GM18861 (cell line): Measurements from ENCODE around the gene PFKFB2.

ENCODE experiments used
- ATAC-seq: cut with Tn5 transposase; IDR thresholded peaks from one replicate; pipeline ENCODE4 v1.9.1; 2021; ENCODE audit not compliant: unreplicated experiment

The PFKFB2 gene

DNA sequence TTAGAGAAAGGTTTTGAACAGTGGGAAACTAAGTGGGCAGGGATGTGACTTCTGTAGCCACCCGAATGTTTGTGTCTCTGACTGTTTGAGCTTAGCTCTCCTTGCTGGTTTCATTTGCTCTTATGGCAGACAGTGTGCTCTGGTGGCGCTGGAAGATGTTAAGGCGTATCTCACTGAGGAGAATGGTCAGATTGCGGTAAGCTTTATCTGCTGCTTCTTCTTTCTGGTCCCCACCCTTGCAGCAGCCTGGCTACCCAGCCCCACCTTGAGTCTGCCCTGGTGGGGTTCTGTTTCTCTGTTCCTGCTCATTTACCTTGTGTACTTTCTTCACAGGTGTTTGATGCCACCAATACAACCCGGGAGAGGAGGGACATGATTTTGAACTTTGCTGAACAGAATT, 9.9 kb downstream of the PFKFB2 start:
- ATAC-seq, result no peak

DNA sequence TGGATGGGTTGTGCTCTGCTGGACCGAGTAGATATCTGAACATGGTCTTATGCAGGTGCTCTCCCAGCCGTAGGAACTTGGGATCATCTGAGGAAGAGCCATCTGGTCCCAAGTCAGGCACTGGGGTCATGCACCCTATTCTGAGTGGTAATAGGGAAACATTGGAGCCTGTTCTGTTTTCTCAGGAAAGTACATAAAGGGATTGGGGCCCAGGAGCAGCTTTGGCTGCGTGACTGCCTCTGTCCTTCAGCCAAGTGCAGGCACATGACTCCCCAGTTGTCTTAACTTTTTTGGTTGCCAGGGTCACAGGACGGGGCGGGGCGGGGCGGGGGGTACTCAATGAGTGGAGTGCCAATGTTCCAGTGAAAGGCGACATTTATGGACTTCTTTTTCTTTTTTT, 11.5 kb downstream of the PFKFB2 start:
- ATAC-seq, result no peak

GRCh38 chr1:207067185-207067584, 14.1 kb downstream of the PFKFB2 start:
- ATAC-seq, result no peak

- ATAC-seq, result no peak
Measured at GRCh38 chr1:207067665-207068064, 14.6 kb downstream of the PFKFB2 start.

- no peak for ATAC-seq
Measured at GRCh38 chr1:207069061-207069460, 16.0 kb downstream of the PFKFB2 start.

DNA sequence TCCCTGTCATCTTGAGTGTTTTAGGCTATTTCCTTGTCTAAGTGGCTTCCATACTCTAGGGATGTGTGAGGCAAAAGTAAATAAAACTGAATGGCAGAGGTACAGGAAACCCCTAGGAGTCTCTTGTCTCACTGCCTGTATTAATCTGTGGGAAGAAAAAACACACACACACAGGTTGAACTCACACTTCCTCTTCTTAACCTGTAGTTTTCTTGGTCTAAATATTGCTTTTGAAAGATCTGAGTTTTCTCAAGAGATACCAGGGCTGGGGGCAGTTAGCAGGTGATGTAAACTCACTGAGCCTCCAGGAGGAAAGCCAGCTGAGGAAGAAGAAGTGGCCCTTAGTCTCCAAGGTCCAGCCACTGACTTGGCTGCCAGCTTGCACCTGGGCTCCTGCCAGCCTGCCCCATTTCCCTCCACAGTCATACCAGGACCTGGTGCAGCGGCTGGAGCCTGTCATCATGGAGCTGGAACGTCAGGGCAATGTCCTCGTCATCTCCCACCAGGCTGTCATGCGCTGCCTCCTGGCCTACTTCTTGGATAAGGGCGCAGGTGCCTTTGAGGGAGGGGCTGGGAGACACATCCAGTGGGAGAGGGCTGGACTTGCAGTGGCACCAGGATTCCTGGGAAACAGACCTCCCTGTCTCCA, 16.9 kb downstream of the PFKFB2 start:
- ATAC-seq, result no peak

DNA sequence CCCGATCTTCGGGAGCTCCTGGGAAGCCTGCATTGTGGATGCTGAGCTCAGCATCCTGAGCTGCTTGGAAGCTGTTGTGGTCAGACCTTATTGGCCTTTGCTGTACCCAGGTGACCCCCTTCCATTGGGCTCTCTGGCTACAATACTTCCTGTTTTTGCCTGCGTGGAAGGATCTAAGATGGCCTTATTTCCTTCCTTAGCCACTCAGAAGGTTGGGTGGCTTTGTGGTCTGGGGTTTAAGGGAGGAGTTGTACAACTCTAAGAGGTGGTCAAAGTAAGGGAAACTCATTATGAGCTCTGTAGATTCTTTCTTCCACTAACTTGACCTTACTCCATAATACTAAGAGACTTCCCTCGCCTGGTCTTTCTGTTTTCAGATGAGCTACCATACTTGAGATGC, 17.7 kb downstream of the PFKFB2 start:
- no peak for ATAC-seq

- no peak for ATAC-seq
Measured at GRCh38 chr1:207071426-207071825, 18.4 kb downstream of the PFKFB2 start.

- ATAC-seq, result no peak
Measured at GRCh38 chr1:207072233-207072632, 19.2 kb downstream of the PFKFB2 start.

DNA sequence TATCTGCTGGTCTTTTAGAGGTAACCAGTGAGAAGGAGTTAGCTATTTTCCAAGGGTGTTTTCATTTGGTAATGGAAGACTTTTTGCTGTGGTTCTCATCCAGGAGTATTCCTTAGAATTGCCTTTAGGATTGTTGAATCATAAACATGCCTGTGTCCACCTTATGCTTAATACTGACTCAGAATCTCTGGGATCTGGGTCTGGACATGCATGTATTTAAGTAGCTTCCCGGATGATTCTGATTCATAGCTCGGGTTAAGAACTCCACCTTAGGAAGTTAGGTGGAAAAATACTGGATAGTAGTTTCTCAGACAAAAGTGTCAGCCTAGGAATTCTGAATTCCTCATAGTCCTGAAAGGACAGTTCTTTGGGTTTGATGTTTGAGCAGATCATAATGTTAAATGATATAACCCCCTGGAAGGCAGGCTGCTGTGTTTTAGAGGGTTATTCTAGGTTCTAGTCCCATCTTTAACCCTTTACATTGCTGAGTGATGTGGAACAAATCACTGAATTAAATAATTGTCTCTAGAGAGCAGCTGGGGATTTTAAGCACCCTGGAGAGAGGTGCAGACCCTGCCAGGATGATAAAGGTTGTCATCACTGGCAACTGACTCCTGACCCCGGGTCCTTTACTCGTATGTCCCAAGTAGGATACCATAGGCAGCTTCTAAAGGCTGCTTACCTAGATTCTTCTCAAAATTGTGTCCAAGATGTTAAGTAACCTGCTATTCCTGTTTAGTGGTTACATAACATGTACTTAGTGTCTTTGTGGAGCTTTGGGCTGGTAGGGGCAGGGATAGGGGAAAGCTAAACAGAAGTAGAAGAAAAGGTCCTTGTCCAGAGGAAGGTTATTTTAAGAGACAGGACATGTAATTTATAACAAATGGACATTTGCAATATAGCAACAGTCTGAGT, 21.1 kb downstream of the PFKFB2 start:
- ATAC-seq, result no peak

DNA sequence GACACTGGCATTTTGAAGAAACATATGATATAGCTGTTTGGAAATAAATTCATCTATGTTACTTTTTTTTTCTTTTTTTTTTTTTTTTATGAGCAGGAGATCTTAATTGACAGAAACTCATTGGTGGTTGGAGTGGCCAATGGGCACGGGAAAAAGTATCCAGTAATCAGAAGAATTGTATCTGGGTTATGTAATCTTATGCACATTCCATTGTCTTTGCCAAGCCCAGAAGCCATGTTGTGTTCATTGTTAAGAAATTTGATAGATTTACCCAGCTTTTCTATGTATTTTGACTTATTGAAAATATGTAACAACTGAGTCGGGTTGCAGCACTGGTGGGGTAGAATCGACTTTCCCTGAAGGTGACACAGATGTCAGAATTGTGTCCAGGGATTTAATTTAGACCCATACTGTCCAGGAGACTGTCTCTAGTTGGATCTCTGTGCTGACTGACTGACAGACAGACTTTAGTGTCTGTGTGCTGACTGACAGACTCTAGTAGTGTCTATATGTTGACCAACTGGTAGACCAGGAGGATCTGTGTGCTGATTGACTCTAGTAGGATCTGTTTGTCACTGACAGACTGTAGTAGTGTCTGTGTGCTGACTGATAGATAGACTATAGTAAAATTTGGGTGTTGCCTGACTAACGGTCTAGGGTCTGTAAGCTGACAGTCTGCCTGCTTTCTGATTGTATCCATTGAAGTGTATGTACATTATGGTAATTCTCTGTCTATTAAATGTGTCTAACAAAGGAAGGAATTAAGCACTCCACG, 23.3 kb downstream of the PFKFB2 start:
- ATAC-seq, result no peak

- ATAC-seq, result no peak
Measured at GRCh38 chr1:207077012-207077411, 23.9 kb downstream of the PFKFB2 start.

GRCh38 chr1:207077470-207078377, 24.6 kb downstream of the PFKFB2 start:
- peak; percentile 57 for ATAC-seq

GRCh38 chr1:207078578-207079132, 25.6 kb downstream of the PFKFB2 start:
- no peak for ATAC-seq

DNA sequence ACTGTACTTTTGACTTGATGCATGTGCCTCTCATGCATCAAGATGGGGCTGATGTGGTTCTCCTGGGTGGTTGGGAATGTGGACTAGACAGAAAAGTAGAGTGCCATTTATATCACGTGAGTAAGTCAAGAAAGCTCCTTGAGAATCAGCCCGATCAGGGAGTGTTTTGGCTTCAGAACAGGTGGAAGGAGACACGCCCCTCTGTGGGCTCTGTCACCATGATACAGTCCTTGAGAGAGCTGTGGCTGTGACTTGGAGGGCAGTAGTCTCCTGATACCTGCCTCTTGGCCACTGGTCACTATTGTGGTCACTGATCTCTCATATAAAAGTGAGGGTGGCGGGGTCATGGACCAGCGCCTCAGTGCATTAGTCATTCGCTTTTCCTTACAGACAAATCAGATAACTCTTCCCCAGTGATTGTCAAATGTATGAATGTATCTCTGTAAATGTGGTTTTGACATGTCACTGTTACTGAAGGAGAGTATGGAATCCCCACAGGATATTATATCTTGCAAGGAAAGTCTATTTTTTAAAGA, 26.7 kb downstream of the PFKFB2 start:
- ATAC-seq, result no peak

DNA sequence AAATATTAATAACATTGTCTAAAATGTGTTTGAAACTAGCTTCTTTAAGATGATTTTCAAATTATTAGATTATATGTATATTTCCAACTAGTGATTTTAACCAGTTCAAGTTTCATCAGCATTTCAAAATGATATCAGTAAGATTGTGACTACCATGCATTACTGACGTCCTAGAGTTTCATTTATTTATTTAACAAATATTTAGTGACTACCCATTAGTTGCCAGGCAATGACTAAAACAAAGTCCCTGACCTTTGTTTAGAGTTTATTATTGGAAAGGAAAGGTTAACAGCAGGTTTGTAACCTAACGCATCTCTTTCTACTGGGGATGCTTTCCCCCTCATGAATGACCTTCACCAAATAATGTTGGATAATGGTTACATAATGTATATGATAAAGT, 28.0 kb downstream of the PFKFB2 start:
- no peak for ATAC-seq

GRCh38 chr1:207081806-207082205, 28.7 kb downstream of the PFKFB2 start:
- no peak for ATAC-seq

- no peak for ATAC-seq
Measured at GRCh38 chr1:207084232-207084631, 31.2 kb downstream of the PFKFB2 start.

DNA sequence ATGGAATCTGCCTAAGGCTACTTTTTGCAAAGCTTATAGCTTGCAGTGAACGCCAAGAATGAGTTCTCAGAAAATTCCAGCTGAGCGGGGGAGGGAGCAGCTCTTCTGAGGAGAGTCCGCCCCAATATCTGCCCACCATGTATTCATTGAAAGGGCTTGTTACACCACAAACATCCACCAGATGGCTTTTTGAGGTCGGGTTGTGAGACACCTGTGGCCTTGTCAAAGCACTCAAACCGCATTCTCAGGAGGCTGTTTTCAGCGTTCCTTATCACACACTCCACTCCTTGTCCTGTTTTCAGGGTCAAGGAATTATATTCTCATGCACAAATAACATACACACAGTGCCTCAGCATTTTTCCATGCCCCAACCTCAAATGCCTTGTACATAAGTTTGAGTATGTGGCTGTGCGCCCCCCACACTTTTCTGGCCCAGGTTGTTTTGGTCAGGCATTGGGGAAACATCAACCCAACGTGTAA, 31.7 kb downstream of the PFKFB2 start:
- ATAC-seq, result no peak

DNA sequence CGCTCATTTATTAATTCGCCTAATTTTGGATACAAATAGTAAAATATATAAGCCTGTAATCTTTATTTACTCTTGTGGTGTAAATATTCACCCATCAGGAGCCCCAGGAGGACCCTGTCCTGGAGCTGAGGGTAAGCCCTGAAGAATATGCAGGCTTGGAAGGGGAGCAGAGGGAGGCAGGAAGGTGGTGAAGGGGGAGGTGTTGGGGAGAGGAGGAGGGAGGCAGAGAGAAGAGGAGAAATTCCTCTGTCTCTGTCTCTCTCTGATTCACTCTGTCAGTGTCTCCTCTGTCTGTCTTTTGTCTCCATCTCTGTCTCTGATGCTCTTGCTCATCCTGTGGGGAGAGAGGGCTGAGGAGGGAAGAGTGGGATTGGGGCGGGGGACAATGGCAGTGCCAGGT, 32.8 kb downstream of the PFKFB2 start:
- ATAC-seq, result no peak
